Colonic mucosa (tissue), 4 donors: ENCODE results near the gene CRADD. TPM values are rescaled to one million over a fixed set of nuclear protein-coding genes. Genes with fewer than 3 reads are reported as not detected.

Experiments
- DNase-seq: peaks from one replicate; pipeline ENCODE4 v3.0.0-alpha.2; 2020
- H3K27ac ChIP-seq: fragments of 200-600 bp; one replicate; pipeline ENCODE4 v1.8.0; 2021
- H3K27me3 ChIP-seq: fragments of 200-600 bp; one replicate; pipeline ENCODE4 v1.8.0; 2021
- H3K36me3 ChIP-seq: fragments of 200-600 bp; one replicate; pipeline ENCODE4 v1.8.0; 2021
- H3K4me1 ChIP-seq: fragments of 200-600 bp; one replicate; pipeline ENCODE4 v1.8.0; 2021; ENCODE audit warnings: mild to moderate bottlenecking
- H3K4me3 ChIP-seq: fragments of 200-600 bp; one replicate; pipeline ENCODE4 v1.8.0; 2021
- H3K9ac ChIP-seq, 2 donors: one replicate each; pipeline ENCODE4 v1.7.0; 2013; ENCODE audit warnings: control low read depth in 2 of 2, low read depth in 2 of 2, low read length in 2 of 2
- H3K9me3 ChIP-seq: fragments of 200-600 bp; one replicate; pipeline ENCODE4 v1.8.0; 2021
- intact Hi-C: fragments of 100-400 bp; cut with DNase I; formaldehyde crosslinking; loops from one replicate; pipeline ENCODE4 v1.14.1; 2022
- total RNA-seq, 2 donors: library from RNA; stranded (reverse); fragmentation: NEBNext Ultra II Directional in 1 of 2; extraction: Animal tissue kit (Norgen Biotek cat#: 25700) in 1 of 2; gene quantifications; one replicate each; pipeline ENCODE4 v1.2.1, GENCODE V29; 2021
- TF ChIP-seq, protein P1 (sequence below): fragments of 200-600 bp; IDR thresholded peaks from one replicate; pipeline ENCODE4 v1.8.0; 2022; ENCODE audit warnings: antibody characterized with exemption, mild to moderate bottlenecking
- donor health status: healthy.
- donor health status: DM: no; HTN: no; CAD: no.
- donor health status: DM: no; HTN: no; CAD: no.

Gene CRADD
- total RNA-seq, 2 donors from 2014 or later, result 18.2 to 23.9 TPM

DNA sequence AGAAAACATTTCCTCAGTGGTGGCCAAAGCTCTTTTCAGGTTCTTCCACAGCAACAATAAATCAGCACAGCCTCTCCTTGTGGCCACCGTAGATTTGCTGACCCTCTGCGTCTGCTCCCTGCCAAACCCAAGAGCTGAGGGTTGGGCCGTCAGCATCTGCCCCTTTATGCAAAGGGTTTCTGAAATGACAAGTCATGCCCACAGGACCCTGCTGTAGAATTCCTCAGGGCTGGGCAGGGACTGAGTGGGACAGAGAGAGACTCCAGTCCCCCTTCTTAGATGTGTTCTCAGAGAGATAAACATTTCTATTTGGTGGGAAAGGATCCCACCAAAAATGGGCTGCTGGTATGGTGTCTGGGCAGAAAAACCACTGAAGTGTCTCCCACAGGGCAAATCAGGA is 238.2 kb downstream of the CRADD start:
- Histone ChIP-seq H3K9ac (no peak overlapping the region), H3K4me1 (no peaks in the 10 kb centered on the region), H3K27me3 (no peaks in the 10 kb centered on the region), H3K9me3 (no peaks in the 10 kb centered on the region), H3K4me3 (no peak overlapping the region), H3K27ac (no peak overlapping the region), H3K36me3 (no peaks in the 10 kb centered on the region)
- no peak for DNase-seq
- TF ChIP-seq, protein P1, sequence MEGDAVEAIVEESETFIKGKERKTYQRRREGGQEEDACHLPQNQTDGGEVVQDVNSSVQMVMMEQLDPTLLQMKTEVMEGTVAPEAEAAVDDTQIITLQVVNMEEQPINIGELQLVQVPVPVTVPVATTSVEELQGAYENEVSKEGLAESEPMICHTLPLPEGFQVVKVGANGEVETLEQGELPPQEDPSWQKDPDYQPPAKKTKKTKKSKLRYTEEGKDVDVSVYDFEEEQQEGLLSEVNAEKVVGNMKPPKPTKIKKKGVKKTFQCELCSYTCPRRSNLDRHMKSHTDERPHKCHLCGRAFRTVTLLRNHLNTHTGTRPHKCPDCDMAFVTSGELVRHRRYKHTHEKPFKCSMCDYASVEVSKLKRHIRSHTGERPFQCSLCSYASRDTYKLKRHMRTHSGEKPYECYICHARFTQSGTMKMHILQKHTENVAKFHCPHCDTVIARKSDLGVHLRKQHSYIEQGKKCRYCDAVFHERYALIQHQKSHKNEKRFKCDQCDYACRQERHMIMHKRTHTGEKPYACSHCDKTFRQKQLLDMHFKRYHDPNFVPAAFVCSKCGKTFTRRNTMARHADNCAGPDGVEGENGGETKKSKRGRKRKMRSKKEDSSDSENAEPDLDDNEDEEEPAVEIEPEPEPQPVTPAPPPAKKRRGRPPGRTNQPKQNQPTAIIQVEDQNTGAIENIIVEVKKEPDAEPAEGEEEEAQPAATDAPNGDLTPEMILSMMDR, result no peak
- intact Hi-C loops, result no loop called here

DNA sequence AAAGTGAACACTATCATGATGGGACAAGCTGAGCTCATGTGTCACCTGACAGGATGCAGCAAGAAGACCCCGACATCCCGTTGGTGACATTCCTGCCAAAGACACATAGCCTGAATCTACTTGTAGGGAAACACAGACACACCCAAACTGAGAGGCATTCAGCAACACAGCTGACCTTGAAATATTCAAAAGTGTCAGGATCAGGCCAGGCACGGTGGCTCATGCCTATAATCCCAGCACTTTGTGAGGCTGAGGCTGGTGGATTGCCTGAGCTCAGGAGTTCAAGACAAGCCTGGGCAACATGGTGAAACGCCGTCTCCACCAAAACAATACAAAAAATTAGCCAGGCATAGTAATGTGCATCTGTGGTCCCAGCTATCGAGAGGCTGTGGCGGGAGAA is 239.2 kb downstream of the CRADD start:
- no peaks in the 10 kb centered on the region for H3K4me1 ChIP-seq
- no peaks in the 10 kb centered on the region for H3K27me3 ChIP-seq
- no peak for DNase-seq
- H3K36me3 ChIP-seq, result no peaks in the 10 kb centered on the region
- no peak overlapping the region for H3K9ac ChIP-seq
- H3K9me3 ChIP-seq, result no peaks in the 10 kb centered on the region
- no peak overlapping the region for H3K27ac ChIP-seq
- H3K4me3 ChIP-seq, result no peak overlapping the region
- intact Hi-C loops, result no loop called here
- TF ChIP-seq, protein P1, result no peak

DNA sequence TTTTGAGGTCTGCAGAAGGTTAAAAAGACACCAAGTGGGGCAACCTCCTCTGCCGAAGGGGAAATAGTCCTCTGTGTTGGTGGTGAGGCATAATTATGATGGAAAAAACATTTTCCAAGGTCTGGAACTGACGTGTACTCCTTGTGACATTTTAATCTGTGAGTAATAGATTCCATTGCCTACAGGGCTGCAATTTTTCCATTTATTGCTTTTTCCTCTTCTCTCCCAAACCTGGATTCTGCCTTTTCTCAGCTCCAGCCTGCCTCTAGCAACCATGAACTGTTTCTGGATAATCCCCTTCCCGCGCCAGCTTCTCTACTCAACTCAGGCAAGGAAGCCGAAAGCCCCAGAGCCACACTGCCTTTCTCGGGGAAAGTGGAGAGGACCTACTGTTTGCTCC is 241.1 kb downstream of the CRADD start:
- intact Hi-C loops, result no loop called here
- no peaks in the 10 kb centered on the region for H3K4me1 ChIP-seq
- no peaks in the 10 kb centered on the region for H3K9me3 ChIP-seq
- DNase-seq, result no peak
- TF ChIP-seq, protein P1, result no peak
- H3K27me3 ChIP-seq, result no peaks in the 10 kb centered on the region
- no peak overlapping the region for H3K4me3 ChIP-seq
- H3K9ac ChIP-seq, result no peak overlapping the region
- H3K36me3 ChIP-seq, result no peaks in the 10 kb centered on the region
- no peak overlapping the region for H3K27ac ChIP-seq

DNA sequence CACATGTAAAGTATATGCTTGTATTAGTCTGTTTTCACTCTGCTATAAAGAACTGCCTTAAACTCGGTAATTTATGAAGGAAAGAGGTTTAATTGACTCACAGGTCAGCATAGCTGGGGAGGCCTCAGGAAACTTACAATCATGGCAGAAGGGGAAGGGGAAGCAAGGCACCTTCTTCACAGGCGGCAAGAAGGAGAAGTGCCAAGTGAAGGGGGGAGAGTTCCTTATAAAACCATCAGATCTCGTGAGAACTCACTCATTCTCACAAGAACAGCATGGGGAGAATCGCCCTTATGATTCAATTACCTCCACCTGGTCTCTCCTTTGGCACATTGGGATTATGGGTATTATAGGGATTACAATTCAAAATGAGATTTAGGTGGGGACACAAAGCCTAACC is 241.7 kb downstream of the CRADD start:
- intact Hi-C loops, result no loop called here
- H3K9ac ChIP-seq, result no peak overlapping the region
- DNase-seq, result no peak

DNA sequence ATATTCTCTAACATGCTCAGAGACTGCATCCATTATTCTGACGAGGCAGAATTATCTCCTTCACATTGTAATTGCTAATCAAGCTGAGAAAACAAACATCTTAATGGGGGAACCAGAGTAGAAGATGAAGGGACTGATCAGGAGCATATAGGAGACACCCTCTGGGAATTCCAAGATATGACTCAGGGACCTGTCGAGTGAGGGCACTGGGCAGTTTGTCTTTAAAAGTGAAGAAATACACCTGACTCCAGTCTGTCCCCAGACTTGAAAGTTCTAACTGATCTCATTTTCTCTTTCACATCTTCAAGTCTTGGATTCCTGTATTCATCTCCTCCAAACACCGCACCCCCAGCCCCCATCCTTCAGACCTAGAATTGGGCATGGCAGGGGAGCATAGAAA is 244.3 kb downstream of the CRADD start:
- Histone ChIP-seq H3K4me1 (no peaks in the 10 kb centered on the region), H3K9me3 (no peaks in the 10 kb centered on the region), H3K36me3 (no peaks in the 10 kb centered on the region), H3K27ac (no peak overlapping the region), H3K27me3 (no peaks in the 10 kb centered on the region), H3K9ac (no peak overlapping the region), H3K4me3 (no peak overlapping the region)
- DNase-seq, result no peak
- TF ChIP-seq, protein P1, result no peak
- intact Hi-C loops, result no loop called here

More for the DNA sequence above, 241.7 kb downstream of the CRADD start:
- Histone ChIP-seq H3K4me3 (no peak overlapping the region), H3K27me3 (no peaks in the 10 kb centered on the region), H3K4me1 (no peaks in the 10 kb centered on the region), H3K36me3 (no peaks in the 10 kb centered on the region), H3K27ac (no peak overlapping the region), H3K9me3 (no peaks in the 10 kb centered on the region)
- TF ChIP-seq, protein P1, result no peak

DNA sequence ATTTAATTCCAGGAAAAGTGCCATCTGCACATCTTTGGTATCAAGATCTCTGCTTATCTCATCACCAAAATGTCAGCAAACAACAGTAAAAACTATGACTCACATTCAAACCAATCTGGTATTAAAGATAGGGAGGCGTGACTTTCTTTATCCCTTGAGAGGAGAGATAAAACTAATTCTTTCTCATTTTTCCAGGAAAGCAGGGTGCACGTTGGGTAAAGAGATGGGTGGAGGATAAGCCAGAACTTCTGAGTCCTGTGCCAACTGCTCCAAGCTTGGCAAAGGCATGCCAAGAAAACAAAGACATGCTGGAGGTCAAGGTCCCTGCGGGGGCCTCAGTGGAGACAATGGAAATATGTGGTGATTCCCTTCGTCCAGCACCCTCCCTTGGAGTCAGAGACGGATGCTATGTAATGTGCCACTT is 245.4 kb downstream of the CRADD start:
- no peaks in the 10 kb centered on the region for H3K36me3 ChIP-seq
- H3K4me3 ChIP-seq, result no peak overlapping the region
- no peak overlapping the region for H3K27ac ChIP-seq
- no peaks in the 10 kb centered on the region for H3K9me3 ChIP-seq
- intact Hi-C loops, result no loop called here
- TF ChIP-seq, protein P1, result no peak
- no peak overlapping the region for H3K9ac ChIP-seq
- H3K4me1 ChIP-seq, result no peaks in the 10 kb centered on the region
- no peaks in the 10 kb centered on the region for H3K27me3 ChIP-seq
- DNase-seq, result no peak
